Measurements from ENCODE around the gene FADS1. TPM values are rescaled to one million over a fixed set of nuclear protein-coding genes. Genes with fewer than 3 reads are reported as not detected.

FADS1 gene
- total and polyA plus RNA-seq, 2 of the 13 experiments (the other 11 are each of a cell fraction or from before 2014, with no cell fraction given) = 91.8 to 108 TPM

GRCh38 chr11:61816736-61817455 is at the start of gene FADS1 (continued):
- no peak for TF ChIP-seq SOX13 (IDR thresholded peaks at IDR 0.05)
- TF ChIP-seq SOX13 (CRISPR knock-in tag; conservative IDR thresholded peaks at IDR 0.05 in 1 of 2, IDR thresholded peaks at IDR 0.05 in 1 of 2) = peak in 1 of 2 experiments; percentile 68; a peak in 2 of 4 replicates
- TF ChIP-seq KMT2B (CRISPR knock-in tag; IDR thresholded peaks at IDR 0.05) = peak; percentile 71; the same call in 1 of the 2 replicates
- TF ChIP-seq FOSL2 (CRISPR knock-in tag; IDR thresholded peaks at IDR 0.05) = peak; percentile 52; the same call in 1 of the 2 replicates
- peak; percentile 40; the same call in 1 of the 2 replicates for TF ChIP-seq ZNF703 (CRISPR knock-in tag; IDR thresholded peaks at IDR 0.05; ENCODE audit: borderline replicate concordance)
- 0 out of 2 replicates have a peak, but pooled peaks have one; percentile 30 for TF ChIP-seq RARA (CRISPR knock-in tag; IDR thresholded peaks at IDR 0.05)
- TF ChIP-seq HMG20A (CRISPR knock-in tag; IDR thresholded peaks at IDR 0.05; ENCODE audit: borderline replicate concordance) = no peak
- no peak for TF ChIP-seq TBP (CRISPR knock-in tag; IDR thresholded peaks at IDR 0.05)
- TF ChIP-seq ELK4 (CRISPR knock-in tag; IDR thresholded peaks at IDR 0.05; ENCODE audit: borderline replicate concordance) = 0 out of 2 replicates have a peak, but pooled peaks have one; percentile 17
- TF ChIP-seq NRL (CRISPR knock-in tag; IDR thresholded peaks at IDR 0.05; ENCODE audit: borderline replicate concordance) = peak; percentile 62; the same call in 1 of the 2 replicates
- peak; percentile 85 for TF ChIP-seq CBX1 (IDR thresholded peaks at IDR 0.05; ENCODE audit: low read depth)
- no peak for TF ChIP-seq ZNF781 (CRISPR knock-in tag; IDR thresholded peaks at IDR 0.05; ENCODE audit: borderline replicate concordance, not compliant biosample characterization)
- peak; percentile 58 for TF ChIP-seq ZNF501 (CRISPR knock-in tag; IDR thresholded peaks at IDR 0.05)
- TF ChIP-seq SAFB2 (CRISPR knock-in tag; IDR thresholded peaks at IDR 0.05; ENCODE audit: borderline replicate concordance, low read depth) = peak; percentile 85
- no peak for TF ChIP-seq STAT6 (CRISPR knock-in tag; IDR thresholded peaks at IDR 0.05; ENCODE audit: borderline replicate concordance)
- TF ChIP-seq SNAPC4 (CRISPR knock-in tag; IDR thresholded peaks at IDR 0.05) = no peak
- peak; percentile 72; the same call in 1 of the 2 replicates for TF ChIP-seq ETV5 (CRISPR knock-in tag; IDR thresholded peaks at IDR 0.05; ENCODE audit: borderline replicate concordance)
- TF ChIP-seq ZKSCAN8 (CRISPR knock-in tag; IDR thresholded peaks at IDR 0.05; ENCODE audit: borderline replicate concordance) = peak; percentile 25; the same call in 1 of the 2 replicates

All from HepG2 (cell line).